Testis (tissue), 5 donors: ENCODE data around the gene NBPF9. TPM values are rescaled to one million over a fixed set of nuclear protein-coding genes. Genes with fewer than 3 reads are reported as not detected.
"Not testable (repeated sequence)": the region's sequence is repeated elsewhere in the genome, so short reads cannot be mapped to it uniquely, and the experiment has no call there.

ENCODE experiments used
- DNase-seq: peaks from one replicate; pipeline ENCODE4 v3.0.0-alpha.2; 2019
- H3K27ac ChIP-seq, 2 donors: fragments of 200-600 bp; sonication (generic); one replicate each; pipeline ENCODE4 v1.5.1; 2019
- H3K27me3 ChIP-seq: fragments of 200-600 bp; sonication (generic); one replicate; pipeline ENCODE4 v1.5.1; 2019
- H3K36me3 ChIP-seq: fragments of 200-600 bp; sonication (generic); one replicate; pipeline ENCODE4 v1.5.1; 2017; ENCODE audit warnings: low read depth; ENCODE audit errors: missing control alignments
- H3K4me1 ChIP-seq: fragments of 200-600 bp; sonication (generic); one replicate; pipeline ENCODE4 v1.5.1; 2019
- H3K4me3 ChIP-seq, 2 donors: fragments of 200-600 bp; sonication (generic); one replicate each; pipeline ENCODE4 v1.5.1; 2017 to 2019
- H3K9me3 ChIP-seq: fragments of 200-600 bp; sonication (generic); one replicate; pipeline ENCODE4 v1.5.1; 2017
- WGBS, 2 donors: methylation state at CpG; one replicate each; pipeline ENCODE4 v1.1.5; 2018; 5-methylcytosine and 5-hydroxymethylcytosine counted together
- intact Hi-C: fragments of 100-400 bp; cut with DNase I; formaldehyde crosslinking; loops from one replicate; pipeline ENCODE4 v1.15.1; 2023; ENCODE audit warnings: low total_unique reads
- long read RNA-seq, 2 donors: transcript quantifications; one replicate each; lab custom pipeline, GENCODE V29; 2026
- polyA plus RNA-seq: library from polyadenylated mRNA; stranded (reverse); fragments of 350-450 nt; fragmentation: Illumina TruSeq; extraction: RNeasy Lipid Tissue Mini Kit (QIAGEN cat#74804); gene quantifications from one replicate; pipeline ENCODE4 v1.2.3, GENCODE V29; 2014; ENCODE audit warnings: low read depth, low replicate concordance; ENCODE audit not compliant: insufficient read depth
- total RNA-seq, 2 donors: library from RNA; depleted of rRNA; stranded (reverse); fragments of >200 nt; gene quantifications; one replicate each; pipeline ENCODE4 v1.2.3, GENCODE V29; 2016

NBPF9 gene
- total RNA-seq (10 to 100 TPM; 21.6 to 29.8 TPM), polyA plus RNA-seq (18.1 TPM)
- long read RNA-seq, donor 1, result 0 reads
- long read RNA-seq, donor 2, result 0 reads

GRCh38 chr1:149103109-149104081, at the start of gene NBPF9:
TSS of gene NBPF9 (minus strand) at chr1:149103551. CDS start at chr1:149082139, 21,412 bp downstream.
- Histone ChIP-seq H3K4me3 (peak within 1 kb of the TSS; percentile 49 to 69), H3K27ac (peak within 1 kb of the TSS in 1 of 2 donors; percentile 73)
- H3K4me1 ChIP-seq, H3K36me3 ChIP-seq, intact Hi-C loops, H3K27me3 ChIP-seq, H3K9me3 ChIP-seq: not testable (repeated sequence)
- 1% methylated on average over 23 of the region's 85 CpGs; no CpG with 5 or more reads in 1 of the 2 donors for WGBS, 2 donors
- peak; percentile 76 for DNase-seq

GRCh38 chr1:149149909-149150308, 46.6 kb upstream of the NBPF9 start:
- H3K9me3 ChIP-seq, H3K4me3 ChIP-seq, H3K36me3 ChIP-seq, intact Hi-C loops, H3K27me3 ChIP-seq, H3K4me1 ChIP-seq, DNase-seq, H3K27ac ChIP-seq: not testable (repeated sequence)
- WGBS, 2 donors, result 78 to 92% methylated on average over 3 to 4 of the region's 4 CpGs

GRCh38 chr1:149137585-149137984, 34.2 kb upstream of the NBPF9 start:
- H3K9me3 ChIP-seq, H3K4me3 ChIP-seq, intact Hi-C loops, DNase-seq, H3K27me3 ChIP-seq, H3K4me1 ChIP-seq, H3K27ac ChIP-seq, H3K36me3 ChIP-seq: not testable (repeated sequence)
- WGBS, 2 donors, result 74 to 91% methylated on average over 2 of the region's 2 CpGs

- DNase-seq, H3K4me1 ChIP-seq, H3K27ac ChIP-seq, intact Hi-C loops, H3K9me3 ChIP-seq, H3K4me3 ChIP-seq, H3K27me3 ChIP-seq, H3K36me3 ChIP-seq: not testable (repeated sequence)
- 85 to 96% methylated on average over 6 to 7 of the region's 7 CpGs for WGBS, 2 donors
Measured at GRCh38 chr1:149130938-149131337, 27.6 kb upstream of the NBPF9 start.

- DNase-seq, H3K9me3 ChIP-seq, H3K27me3 ChIP-seq, H3K27ac ChIP-seq, intact Hi-C loops, H3K4me3 ChIP-seq, H3K4me1 ChIP-seq, H3K36me3 ChIP-seq: not testable (repeated sequence)
- no CpG with 5 or more reads among the region's 17 CpGs for WGBS, 2 donors
Measured at GRCh38 chr1:149129245-149129644, 25.9 kb upstream of the NBPF9 start.

- H3K9me3 ChIP-seq, intact Hi-C loops, H3K4me3 ChIP-seq, H3K27ac ChIP-seq, H3K27me3 ChIP-seq, H3K4me1 ChIP-seq, DNase-seq, H3K36me3 ChIP-seq: not testable (repeated sequence)
- WGBS, 2 donors, result 66 to 70% methylated on average over 6 of the region's 6 CpGs
Measured at GRCh38 chr1:149126555-149127145, 23.3 kb upstream of the NBPF9 start.

- intact Hi-C loops, H3K36me3 ChIP-seq, H3K4me1 ChIP-seq, H3K27me3 ChIP-seq, H3K9me3 ChIP-seq, H3K27ac ChIP-seq, H3K4me3 ChIP-seq: not testable (repeated sequence)
- peak; percentile 33 for DNase-seq
- WGBS, 2 donors, result 4 to 8% methylated on average over 5 to 7 of the region's 15 CpGs
Measured at GRCh38 chr1:149123948-149124926, 20.9 kb upstream of the NBPF9 start.

- DNase-seq, H3K27me3 ChIP-seq, H3K36me3 ChIP-seq, H3K9me3 ChIP-seq, H3K4me1 ChIP-seq, H3K27ac ChIP-seq, intact Hi-C loops, H3K4me3 ChIP-seq: not testable (repeated sequence)
- 80 to 95% methylated on average over 1 of the region's 3 CpGs for WGBS, 2 donors
Measured at GRCh38 chr1:149112828-149113227, 9.5 kb upstream of the NBPF9 start.

- DNase-seq, H3K27ac ChIP-seq, H3K27me3 ChIP-seq, intact Hi-C loops, H3K36me3 ChIP-seq, H3K4me3 ChIP-seq, H3K4me1 ChIP-seq, H3K9me3 ChIP-seq: not testable (repeated sequence)
- WGBS, 2 donors, result 67 to 100% methylated on average over 1 of the region's 2 CpGs
Measured at GRCh38 chr1:149110343-149110742, 7.0 kb upstream of the NBPF9 start.

- WGBS, 2 donors, result 0% methylated on average over 6 of the region's 16 CpGs; no CpG with 5 or more reads in 1 of the 2 donors
- H3K27me3 ChIP-seq, H3K27ac ChIP-seq, H3K4me1 ChIP-seq, H3K36me3 ChIP-seq, H3K4me3 ChIP-seq, intact Hi-C loops, H3K9me3 ChIP-seq: not testable (repeated sequence)
- peak; percentile 27 for DNase-seq
Measured at GRCh38 chr1:149102574-149102973, 777 bp downstream of the NBPF9 start.

- H3K36me3 ChIP-seq, intact Hi-C loops, H3K4me3 ChIP-seq, H3K9me3 ChIP-seq, H3K27ac ChIP-seq, H3K27me3 ChIP-seq, H3K4me1 ChIP-seq, DNase-seq: not testable (repeated sequence)
- WGBS, 2 donors, result 96% methylated on average over 4 of the region's 8 CpGs; no CpG with 5 or more reads in 1 of the 2 donors
Measured at GRCh38 chr1:149098276-149098675, 5.1 kb downstream of the NBPF9 start.
